Fibroblast of villous mesenchyme (primary cell): ENCODE measurements around the gene RXFP4. TPM values are rescaled to one million over a fixed set of nuclear protein-coding genes. Genes with fewer than 3 reads are reported as not detected.

Source experiments
- DNase-seq: peaks from one replicate; pipeline ENCODE4 v3.0.0-alpha.2; 2010; ENCODE audit warnings: low read depth
- H3K4me3 ChIP-seq: 2 replicates; pipeline ENCODE4 v1.5.1; 2011; ENCODE audit warnings: low read depth, mild to moderate bottlenecking, low read length
- CTCF ChIP-seq: IDR thresholded peaks from 2 replicates; pipeline ENCODE4 v1.5.1; 2012; ENCODE audit warnings: low read depth, mild to moderate bottlenecking, low read length; ENCODE audit not compliant: insufficient read depth
- total RNA-seq: library from RNA; depleted of rRNA; stranded (reverse); fragments of >200 nt; gene quantifications from 2 replicates; pipeline ENCODE4 v1.2.3, GENCODE V29; 2012

The RXFP4 gene
- total RNA-seq, 1 donor = not detected

- DNase-seq = no peak
- peak overlapping the region; percentile 89 for H3K4me3 ChIP-seq
- TF ChIP-seq CTCF = no peak
These were observed 35.7 kb downstream of the RXFP4 start for GRCh38 chr1:155976913-155977689.

- no peak for DNase-seq
- H3K4me3 ChIP-seq = peak overlapping the region; percentile 89
- TF ChIP-seq CTCF = no peak
These were observed 36.4 kb downstream of the RXFP4 start for GRCh38 chr1:155977690-155978324.

DNA sequence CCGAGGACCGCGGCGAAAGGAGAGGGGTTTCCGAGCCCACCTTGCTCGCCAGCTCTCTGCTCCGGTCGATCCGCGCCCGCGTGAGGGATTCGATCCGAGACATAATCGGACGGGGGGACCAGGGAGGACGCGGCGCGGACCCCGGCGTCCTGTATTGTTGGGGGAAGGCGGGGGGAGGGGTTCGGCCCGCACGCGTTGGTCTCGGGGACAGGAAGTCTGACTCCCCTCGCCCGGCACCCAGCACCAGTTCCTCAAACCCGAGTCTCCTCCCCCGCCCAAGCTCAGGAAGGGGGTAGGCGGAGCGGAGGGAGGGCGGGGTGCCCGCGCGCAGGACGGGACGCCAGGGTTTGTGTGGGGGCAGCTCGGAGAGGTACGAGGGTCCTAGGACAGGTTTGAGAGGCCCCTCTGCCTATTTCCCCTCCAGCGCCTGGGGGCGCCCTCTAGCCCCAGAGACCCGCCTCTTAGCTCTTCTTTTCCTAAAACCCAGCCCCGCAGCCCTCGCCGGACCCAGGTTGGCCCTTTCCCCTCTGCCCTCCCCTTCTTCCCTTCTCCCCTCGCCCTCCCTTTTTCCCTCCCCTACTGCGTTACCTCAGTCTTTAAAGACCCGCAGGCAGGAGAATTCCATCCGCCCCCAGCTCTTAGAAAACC lies 37.0 kb downstream of the RXFP4 start, which contains the start of gene ARHGEF2:
Gene ARHGEF2 (minus strand): TSS at position 223 of the 648 bp plus-strand sequence. CDS start 120 bp downstream, at position 103.
- peak; percentile 75 for DNase-seq
- peak; percentile 15 for TF ChIP-seq CTCF
- peak within 1 kb of the TSS; percentile 89 for H3K4me3 ChIP-seq

- peak; percentile 65 for DNase-seq
- TF ChIP-seq CTCF = no peak
These were observed 37.6 kb downstream of the RXFP4 start for GRCh38 chr1:155978973-155979429.

DNA sequence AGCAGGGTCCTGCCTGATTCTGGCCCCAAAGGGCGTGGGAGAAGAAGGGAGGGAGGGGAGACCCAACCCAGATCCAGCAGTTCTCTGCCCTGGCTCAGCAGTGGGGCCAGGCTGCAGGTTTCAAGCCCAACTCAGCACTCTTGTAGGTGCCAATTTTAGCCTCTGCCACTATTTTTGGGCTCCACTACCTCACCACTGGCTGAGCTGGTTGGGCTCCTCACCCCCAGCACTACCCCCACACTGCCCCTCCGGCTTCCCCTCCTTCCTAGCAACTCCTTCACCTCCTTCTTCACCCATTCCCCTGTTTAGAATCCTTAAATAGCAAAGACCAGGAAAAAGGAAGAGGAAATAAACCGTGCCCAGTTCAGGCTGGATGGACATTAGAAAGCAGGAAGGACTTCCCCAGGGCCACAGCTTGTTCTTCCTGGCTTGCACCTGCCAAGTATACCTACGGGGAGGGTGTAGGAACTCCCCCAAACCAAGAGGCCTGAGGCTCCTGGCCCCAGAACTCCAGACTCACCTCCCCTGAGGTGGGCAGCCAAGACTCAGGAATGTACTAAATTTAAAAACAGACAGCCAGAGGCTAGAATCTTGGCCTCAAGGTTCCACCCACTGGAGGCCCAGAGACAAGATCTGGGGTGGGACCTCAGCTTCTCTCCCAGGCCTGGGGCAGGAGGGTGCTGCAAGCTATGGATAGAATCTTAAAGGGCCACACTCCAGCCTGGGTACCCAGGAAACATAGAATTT lies 38.3 kb downstream of the RXFP4 start:
- TF ChIP-seq CTCF = no peak
- peak overlapping the region; percentile 89 for H3K4me3 ChIP-seq
- no peak for DNase-seq

More at GRCh38 chr1:155978973-155979429, 37.6 kb downstream of the RXFP4 start:
- H3K4me3 ChIP-seq = peak overlapping the region; percentile 89

GRCh38 chr1:155981266-155982088 lies 40.0 kb downstream of the RXFP4 start:
- H3K4me3 ChIP-seq = peak overlapping the region; percentile 89
- DNase-seq = peak; percentile 92
- TF ChIP-seq CTCF = no peak
